Fibroblast of skin of right quadriceps (primary cell): Measurements from ENCODE around the gene TEX13A.
"Not testable (repeated sequence)": the region's sequence is repeated elsewhere in the genome, so short reads cannot be mapped to it uniquely, and the experiment has no call there.

ENCODE experiments used
- DNase-seq: peaks from one replicate; pipeline ENCODE4 v3.0.0-alpha.2; 2013

TEX13A gene

GRCh38 chrX:105220636-105221035 is at the start of gene TEX13A:
Gene TEX13A (minus strand): TSS chrX:105220694. CDS start chrX:105220397, 297 bp downstream.
- no peak for DNase-seq

DNA sequence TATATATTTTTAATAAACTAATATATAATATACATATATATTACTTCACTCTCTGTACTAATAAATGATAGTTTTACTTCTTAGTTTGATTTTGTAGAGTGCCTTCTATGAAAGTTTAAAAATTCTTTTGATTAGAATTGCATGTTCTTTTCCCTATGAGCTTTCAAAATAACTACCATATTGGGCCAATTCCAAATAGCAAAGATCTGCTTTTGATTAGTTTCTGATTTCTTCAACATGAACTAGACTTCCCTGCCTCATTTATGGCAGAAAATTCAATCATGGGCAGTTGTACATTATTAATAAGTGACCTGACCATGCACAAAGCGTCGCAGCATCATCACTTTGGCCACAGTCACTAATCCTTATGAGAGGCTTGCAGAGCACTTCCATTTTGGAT is 48.9 kb upstream of the TEX13A start:
- DNase-seq: no peak

DNA sequence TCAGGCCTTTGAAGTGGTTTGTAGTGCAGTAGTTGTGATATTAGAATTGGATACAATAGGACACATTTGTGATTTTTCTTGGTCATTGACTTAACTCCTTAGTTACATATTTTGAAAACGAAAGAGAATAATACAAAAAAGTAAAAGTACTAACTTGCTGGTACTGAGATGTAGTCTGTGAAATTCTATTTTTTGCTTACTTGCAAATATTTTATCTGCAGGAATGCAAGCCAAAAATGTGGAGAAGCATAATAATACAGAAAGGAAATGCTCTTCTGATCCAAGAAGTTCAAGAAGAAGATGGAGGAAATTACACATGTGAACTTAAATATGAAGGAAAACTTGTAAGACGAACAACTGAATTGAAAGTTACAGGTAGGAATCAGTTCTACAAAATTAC is 46.7 kb upstream of the TEX13A start:
- no peak for DNase-seq

- DNase-seq: peak; percentile 35
Observed at GRCh38 chrX:105266456-105266855, 46.0 kb upstream of the TEX13A start.

GRCh38 chrX:105265093-105265492 is 44.6 kb upstream of the TEX13A start:
- no peak for DNase-seq

GRCh38 chrX:105263801-105264200 is 43.3 kb upstream of the TEX13A start:
- peak; percentile 22 for DNase-seq

DNA sequence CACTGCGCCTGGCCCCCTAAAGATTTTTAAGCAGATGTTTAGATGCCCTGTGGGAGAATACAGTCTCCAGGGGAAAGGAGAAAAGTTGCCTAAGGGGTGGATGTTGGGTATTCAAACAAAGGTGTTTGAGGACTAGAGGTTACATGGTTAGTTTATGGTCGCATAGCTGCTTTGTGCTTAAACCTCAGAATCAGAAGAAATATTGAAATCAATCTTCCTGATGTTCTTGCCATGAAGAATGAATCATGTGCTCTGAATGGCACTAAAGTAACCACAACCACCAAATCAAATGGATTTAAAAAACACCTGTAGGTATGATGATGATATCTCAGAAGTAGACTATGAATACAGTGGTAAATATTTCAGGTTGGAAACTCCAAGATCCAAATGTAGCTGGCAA is 42.7 kb upstream of the TEX13A start:
- DNase-seq: no peak

GRCh38 chrX:105260291-105261043 is 40.0 kb upstream of the TEX13A start:
- no peak for DNase-seq

- peak; percentile 14 for DNase-seq
Observed at GRCh38 chrX:105241056-105241455, 20.6 kb upstream of the TEX13A start.

DNA sequence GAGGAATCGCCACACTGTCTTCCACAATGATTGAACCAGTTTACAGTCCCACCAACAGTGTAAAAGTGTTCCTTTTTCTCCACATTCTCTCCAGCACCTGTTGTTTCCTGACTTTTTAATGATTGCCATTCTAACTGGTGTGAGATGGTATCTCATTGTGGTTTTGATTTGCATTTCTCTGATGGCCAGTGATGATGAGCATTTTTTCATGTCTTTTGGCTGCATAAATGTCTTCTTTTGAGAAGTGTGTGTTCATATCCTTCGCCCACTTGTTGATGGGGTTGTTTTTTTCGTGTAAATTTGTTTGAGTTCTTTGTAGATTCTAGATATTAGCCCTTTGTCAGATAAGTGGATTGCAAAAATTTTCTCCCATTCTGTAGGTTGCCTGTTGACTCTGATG is 16.9 kb upstream of the TEX13A start:
- DNase-seq: not testable (repeated sequence)

DNA sequence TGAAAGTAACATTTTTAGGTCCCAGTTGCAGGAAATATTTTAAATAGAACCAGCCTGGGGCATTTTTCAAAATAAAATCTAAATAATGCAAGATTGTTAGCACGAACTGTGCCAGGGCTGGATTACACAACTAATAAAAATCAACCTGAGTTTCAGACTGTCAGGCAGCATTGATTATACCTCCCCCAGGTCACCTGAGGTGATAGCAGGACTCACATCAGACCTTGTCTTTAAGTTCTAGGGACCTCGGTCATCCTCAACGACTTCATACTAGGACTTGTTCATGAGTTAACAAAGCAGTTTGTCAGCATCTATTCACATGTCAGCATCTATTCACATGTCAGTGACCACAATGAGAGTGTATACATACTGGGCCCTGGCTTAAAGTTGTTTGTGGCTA is 8.7 kb upstream of the TEX13A start:
- no peak for DNase-seq

DNA sequence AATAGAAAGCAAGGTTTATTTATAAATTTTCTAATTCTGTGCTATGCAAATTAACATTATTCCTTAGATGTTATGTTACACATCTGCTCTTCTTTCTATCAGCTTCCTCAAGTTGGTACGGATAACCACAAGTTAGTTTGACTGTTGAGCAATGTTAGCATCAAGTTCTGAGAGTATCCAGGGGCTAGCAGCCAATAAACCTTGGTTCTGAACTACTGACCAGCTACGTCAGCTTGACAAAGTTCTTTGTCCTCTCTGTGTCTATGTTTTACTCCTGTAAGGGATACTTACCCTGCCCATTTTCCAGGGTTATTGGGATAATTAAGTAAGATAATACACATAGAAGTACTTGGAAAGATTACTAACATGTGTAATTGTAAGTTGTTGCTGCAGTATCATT is 8.1 kb upstream of the TEX13A start:
- no peak for DNase-seq

DNA sequence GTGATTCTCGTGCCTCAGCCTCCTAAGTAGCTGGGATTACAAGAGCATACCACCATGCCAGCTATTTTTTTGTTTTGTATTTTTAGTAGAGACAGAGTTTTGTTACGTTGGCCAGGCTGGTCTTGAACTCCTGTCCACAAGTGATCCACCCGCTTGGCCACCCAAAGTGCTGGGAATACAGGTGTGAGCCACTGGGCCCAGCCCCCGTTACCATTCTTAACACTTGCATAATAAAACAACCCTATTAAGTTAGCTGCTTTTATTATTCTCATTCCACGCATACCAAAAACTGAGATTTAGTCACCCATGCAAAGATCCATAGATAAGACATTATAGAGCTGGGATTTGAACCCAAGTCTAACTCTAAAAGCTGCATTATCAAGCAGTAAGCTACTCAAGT is 6.0 kb upstream of the TEX13A start:
- no peak for DNase-seq

- no peak for DNase-seq
Observed at GRCh38 chrX:105221374-105221773, 880 bp upstream of the TEX13A start.

DNA sequence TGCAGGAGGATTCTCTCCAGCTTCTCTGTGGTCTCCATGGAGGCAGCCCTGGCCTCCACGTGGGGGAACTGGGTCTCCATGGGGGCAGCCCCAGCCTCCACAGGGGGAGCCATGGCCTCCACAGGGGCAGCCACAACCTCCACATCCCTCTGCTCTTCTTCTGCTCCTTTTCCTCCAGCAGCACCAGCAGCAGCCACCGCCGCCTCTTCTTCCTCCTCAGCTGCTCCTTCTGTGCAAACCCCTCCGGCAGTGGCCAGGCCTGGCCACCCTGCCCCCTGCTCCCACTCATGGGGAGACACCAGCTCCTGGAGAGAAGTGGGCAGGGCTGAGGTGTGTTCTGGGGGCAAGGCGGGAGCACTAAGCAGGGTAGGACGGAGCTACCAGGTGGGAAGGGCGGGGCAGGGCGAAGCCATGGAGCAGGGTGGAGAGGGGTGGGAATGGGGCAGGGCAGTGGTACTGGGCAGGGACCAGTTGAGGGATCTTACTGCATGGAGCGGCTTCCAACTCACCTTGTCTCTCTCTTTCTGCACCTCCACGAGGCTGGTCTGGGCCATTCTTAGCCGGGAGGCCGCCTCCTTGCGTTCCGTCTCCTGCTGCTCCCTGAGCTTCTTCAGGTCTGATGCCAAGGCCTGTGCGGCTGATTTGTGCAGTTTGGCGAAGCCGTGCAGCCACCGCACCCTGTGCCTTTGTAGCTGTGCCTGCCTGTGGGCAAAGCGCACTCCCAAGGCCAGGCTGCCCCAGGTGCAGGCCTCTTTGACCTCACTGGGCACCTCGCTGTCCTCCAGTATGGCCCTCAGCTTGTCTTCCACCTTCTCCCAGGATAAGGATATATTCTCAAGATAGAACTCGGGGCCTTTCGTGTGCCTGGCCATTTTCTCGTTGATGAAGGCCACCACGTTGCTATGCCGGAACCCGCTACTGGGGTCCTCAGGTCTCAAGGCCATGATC is 766 bp downstream of the TEX13A start:
- no peak for DNase-seq

DNA sequence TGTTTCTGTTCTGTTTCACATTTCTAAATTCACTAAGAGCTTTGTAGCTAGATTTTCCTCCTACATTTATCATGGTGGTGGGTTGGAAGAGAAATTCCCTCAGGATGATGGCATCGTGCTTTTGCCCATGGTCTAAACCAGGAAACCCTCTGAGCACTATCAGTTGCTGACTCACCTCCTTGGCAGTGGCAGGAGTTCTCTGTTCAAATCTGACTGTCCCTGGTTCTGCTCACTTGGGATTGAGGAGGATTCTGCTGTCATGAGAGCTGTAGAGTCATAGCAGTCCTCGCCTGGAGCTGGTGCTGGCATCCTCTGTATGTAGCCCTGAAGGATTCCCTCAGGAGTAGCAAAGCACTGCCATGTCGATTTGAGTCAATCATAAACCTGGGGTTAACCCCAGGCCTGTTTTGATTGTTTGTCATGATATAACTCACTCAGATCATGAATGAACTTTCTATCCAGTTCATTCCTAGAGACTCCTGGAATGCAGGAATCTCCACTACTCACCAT is 9.4 kb downstream of the TEX13A start:
- DNase-seq: no peak

DNA sequence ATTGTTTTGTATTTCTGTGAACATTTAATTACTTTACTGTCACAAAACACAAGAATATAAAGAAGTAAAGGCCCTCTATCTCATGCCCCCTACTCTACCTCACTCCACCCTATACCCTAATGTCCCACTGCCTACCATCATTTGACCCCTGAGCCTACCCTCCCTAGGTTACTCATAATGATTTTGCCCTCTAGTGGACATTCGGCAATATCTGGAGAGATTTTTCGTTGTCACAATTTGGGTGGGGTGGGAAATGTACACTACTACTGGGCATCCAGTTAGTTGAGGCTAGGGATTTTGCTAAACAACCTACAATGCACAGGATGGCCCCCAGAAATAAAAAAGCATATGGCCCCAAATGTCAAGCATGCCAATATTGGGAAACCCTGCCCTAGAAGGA is 10.2 kb downstream of the TEX13A start:
- DNase-seq: no peak

DNA sequence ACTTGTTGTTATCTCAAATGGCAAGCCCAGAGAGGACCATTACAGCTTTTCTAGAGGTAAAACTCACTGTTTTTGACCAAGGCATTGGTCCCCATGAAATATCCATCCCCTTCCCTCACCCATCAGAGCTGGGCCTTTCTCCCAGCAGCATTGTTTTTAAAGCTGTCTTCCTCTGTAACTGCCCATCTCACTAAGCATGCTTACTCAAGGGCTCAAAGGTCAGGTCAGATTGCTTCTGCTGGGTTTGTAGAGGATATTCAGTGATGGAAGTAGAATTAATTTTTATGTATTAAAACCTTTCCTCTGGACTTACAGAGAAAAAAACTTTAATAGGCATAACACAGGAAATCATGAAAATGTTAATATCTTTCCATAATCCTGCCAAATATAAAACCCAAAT is 11.1 kb downstream of the TEX13A start:
- DNase-seq: no peak

- DNase-seq: peak; percentile 0
Observed at GRCh38 chrX:105191878-105192277, 28.6 kb downstream of the TEX13A start.

- peak; percentile 13 for DNase-seq
Observed at GRCh38 chrX:105190252-105190853, 30.1 kb downstream of the TEX13A start.

DNA sequence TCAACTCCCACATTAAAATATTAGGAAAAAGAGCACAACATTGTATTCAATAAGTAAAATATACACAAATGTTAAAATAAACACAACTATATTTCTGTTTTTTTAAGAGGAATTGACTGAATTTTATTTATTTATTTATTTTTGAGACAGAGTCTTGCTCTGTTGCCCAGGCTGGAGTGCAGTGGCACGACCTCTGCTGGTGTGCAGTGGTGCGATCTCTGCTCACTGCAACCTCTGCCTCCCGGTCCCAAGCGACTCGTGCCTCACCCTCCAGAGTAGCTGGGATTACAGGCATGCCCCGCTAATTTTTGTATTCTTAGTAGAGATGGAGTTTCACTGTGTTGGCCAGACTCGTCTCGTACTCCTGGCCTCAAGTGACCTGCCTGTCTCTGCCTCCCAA is 31.4 kb downstream of the TEX13A start:
- no peak for DNase-seq

DNA sequence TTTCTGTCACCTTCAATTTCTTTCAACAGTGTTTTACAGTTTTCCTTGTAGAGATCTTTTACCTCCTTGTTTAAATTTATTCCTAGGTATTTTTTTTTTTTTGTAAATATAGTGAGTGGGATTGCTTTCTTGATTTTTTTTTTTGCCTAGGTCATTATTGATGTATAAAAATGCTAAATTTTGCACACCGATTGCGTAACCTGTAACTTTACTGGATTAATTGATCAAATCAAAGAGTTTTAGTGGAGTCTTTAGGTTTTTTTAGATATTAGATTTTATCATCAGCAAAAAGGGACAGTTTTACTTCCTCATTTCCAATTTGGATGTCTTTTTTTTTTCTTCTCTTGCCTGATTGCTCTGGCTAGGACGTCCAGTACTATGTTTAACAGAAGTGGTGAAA is 40.9 kb downstream of the TEX13A start:
- DNase-seq: no peak

- no peak for DNase-seq
Observed at GRCh38 chrX:105173071-105173470, 47.4 kb downstream of the TEX13A start.
